Neural crest cell (in vitro differentiated cells): ENCODE data around the gene C1QTNF7. TPM values are rescaled to one million over a fixed set of nuclear protein-coding genes. Genes with fewer than 3 reads are reported as not detected.
A peak's percentile ranks its signal among the peaks of the same experiment; 100 is the strongest.

Experiments
- DNase-seq: peaks from one replicate; pipeline ENCODE4 v3.0.0; 2021; ENCODE audit warnings: low read depth, mixed read lengths, low spot score
- H3K27ac Mint-ChIP-seq: one replicate; pipeline ENCODE4 v1.8.0; 2021; ENCODE audit warnings: mild to moderate bottlenecking, mixed read lengths; ENCODE audit not compliant: unreplicated experiment
- H3K27me3 Mint-ChIP-seq: 2 replicates; pipeline ENCODE4 v1.8.0; 2021; ENCODE audit warnings: low read depth, mild to moderate bottlenecking, mixed read lengths
- H3K36me3 Mint-ChIP-seq: 2 replicates; pipeline ENCODE4 v1.8.0; 2021; ENCODE audit warnings: low read depth, mild to moderate bottlenecking, mixed read lengths
- H3K4me1 Mint-ChIP-seq: 2 replicates; pipeline ENCODE4 v1.8.0; 2021; ENCODE audit warnings: mixed read lengths
- H3K4me3 Mint-ChIP-seq: one replicate; pipeline ENCODE4 v1.8.0; 2021; ENCODE audit warnings: mild to moderate bottlenecking, mixed read lengths
- H3K9me3 Mint-ChIP-seq: 2 replicates; pipeline ENCODE4 v1.8.0; 2021; ENCODE audit warnings: mixed read lengths
- total RNA-seq: library from RNA; stranded (reverse); gene quantifications from 2 replicates; pipeline ENCODE4 v1.2.1, GENCODE V29; 2021
- TF ChIP-seq, protein P1 (sequence below): fragments of 200-600 bp; sonication (generic); conservative IDR thresholded peaks from 2 replicates; pipeline ENCODE4 v1.5.0; 2021; ENCODE audit warnings: antibody characterized with exemption, mild to moderate bottlenecking

Gene C1QTNF7
- total RNA-seq, 1 donor from 2014 or later, result not detected

DNA sequence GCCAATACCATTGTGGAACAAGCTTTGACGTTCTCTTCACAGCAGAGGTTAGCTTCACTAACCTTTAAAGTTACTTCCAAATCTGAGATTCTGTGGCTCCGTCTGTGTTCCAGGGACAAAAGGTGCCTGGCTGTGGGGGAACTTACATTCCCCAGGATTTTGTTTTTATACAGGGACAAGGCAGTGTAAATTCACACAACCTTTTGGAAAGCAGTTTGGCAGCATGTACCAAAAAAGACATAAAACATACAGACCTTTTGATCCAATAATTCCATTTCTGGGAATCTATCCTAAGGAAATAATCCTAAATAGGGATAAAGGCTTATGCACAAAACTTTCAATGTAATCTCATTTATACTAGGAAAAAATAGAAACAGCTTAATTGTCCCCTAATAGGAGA lies 8.9 kb upstream of the C1QTNF7 start:
- Mint-ChIP-seq H3K27ac (no peak overlapping the region), H3K27me3 (no peaks in the 10 kb centered on the region), H3K9me3 (peaks cover 7% of the 10 kb centered on the region), H3K4me1 (peaks cover 30% of the 10 kb centered on the region), H3K4me3 (no peak overlapping the region), H3K36me3 (peaks cover 2% of the 10 kb centered on the region)
- TF ChIP-seq, protein P1, sequence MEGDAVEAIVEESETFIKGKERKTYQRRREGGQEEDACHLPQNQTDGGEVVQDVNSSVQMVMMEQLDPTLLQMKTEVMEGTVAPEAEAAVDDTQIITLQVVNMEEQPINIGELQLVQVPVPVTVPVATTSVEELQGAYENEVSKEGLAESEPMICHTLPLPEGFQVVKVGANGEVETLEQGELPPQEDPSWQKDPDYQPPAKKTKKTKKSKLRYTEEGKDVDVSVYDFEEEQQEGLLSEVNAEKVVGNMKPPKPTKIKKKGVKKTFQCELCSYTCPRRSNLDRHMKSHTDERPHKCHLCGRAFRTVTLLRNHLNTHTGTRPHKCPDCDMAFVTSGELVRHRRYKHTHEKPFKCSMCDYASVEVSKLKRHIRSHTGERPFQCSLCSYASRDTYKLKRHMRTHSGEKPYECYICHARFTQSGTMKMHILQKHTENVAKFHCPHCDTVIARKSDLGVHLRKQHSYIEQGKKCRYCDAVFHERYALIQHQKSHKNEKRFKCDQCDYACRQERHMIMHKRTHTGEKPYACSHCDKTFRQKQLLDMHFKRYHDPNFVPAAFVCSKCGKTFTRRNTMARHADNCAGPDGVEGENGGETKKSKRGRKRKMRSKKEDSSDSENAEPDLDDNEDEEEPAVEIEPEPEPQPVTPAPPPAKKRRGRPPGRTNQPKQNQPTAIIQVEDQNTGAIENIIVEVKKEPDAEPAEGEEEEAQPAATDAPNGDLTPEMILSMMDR, result no peak
- DNase-seq, result no peak

- Mint-ChIP-seq H3K27ac (peak overlapping the region; percentile 69), H3K9me3 (peaks cover 7% of the 10 kb centered on the region), H3K36me3 (peaks cover 2% of the 10 kb centered on the region), H3K4me1 (peaks cover 30% of the 10 kb centered on the region), H3K4me3 (peak overlapping the region; percentile 52), H3K27me3 (no peaks in the 10 kb centered on the region)
- TF ChIP-seq, protein P1, result no peak
- peak; percentile 38 for DNase-seq
Measured at GRCh38 chr4:15420642-15421041, 7.2 kb upstream of the C1QTNF7 start.

DNA sequence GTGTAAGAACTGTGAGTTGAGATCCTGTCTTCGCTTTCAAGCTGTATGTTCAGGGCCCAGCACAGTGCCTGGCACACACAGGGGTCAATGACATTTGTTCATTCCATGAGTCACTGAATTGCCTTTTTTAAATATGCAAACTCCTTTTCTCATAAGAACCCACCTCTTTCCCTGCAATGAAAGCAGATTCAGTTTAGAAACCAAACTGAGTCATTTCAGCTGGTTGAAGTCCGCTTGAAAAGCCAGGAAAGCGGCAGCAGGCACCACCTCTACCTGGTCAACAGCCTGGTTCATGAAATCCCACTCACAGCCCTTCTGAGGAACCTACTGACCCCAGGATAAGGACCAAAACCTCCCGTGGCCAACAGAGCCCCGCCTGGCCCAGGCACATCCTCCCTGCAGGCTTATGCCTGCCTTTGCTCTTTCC lies 4.5 kb upstream of the C1QTNF7 start:
- H3K9me3 Mint-ChIP-seq, result peaks cover 4% of the 10 kb centered on the region
- no peak overlapping the region for H3K4me3 Mint-ChIP-seq
- peaks cover 20% of the 10 kb centered on the region for H3K4me1 Mint-ChIP-seq
- no peaks in the 10 kb centered on the region for H3K27me3 Mint-ChIP-seq
- H3K27ac Mint-ChIP-seq, result no peak overlapping the region
- H3K36me3 Mint-ChIP-seq, result peaks cover 2% of the 10 kb centered on the region
- TF ChIP-seq, protein P1, result no peak
- DNase-seq, result no peak

GRCh38 chr4:15425520-15425919 lies 2.3 kb upstream of the C1QTNF7 start:
- Mint-ChIP-seq H3K36me3 (peaks cover 2% of the 10 kb centered on the region), H3K4me1 (peaks cover 8% of the 10 kb centered on the region), H3K27ac (no peak overlapping the region), H3K4me3 (no peak overlapping the region), H3K9me3 (peaks cover 2% of the 10 kb centered on the region), H3K27me3 (no peaks in the 10 kb centered on the region)
- no peak for DNase-seq
- TF ChIP-seq, protein P1, result no peak

- Mint-ChIP-seq H3K4me1 (no peaks in the 10 kb centered on the region), H3K36me3 (peaks cover 5% of the 10 kb centered on the region), H3K27ac (no peak overlapping the region), H3K9me3 (peaks cover 7% of the 10 kb centered on the region), H3K4me3 (no peak overlapping the region), H3K27me3 (no peaks in the 10 kb centered on the region)
- no peak for DNase-seq
- TF ChIP-seq, protein P1, result no peak
Measured at GRCh38 chr4:15427161-15427560, 672 bp upstream of the C1QTNF7 start.

GRCh38 chr4:15428611-15429010 lies 778 bp downstream of the C1QTNF7 start:
- Mint-ChIP-seq H3K27ac (no peak overlapping the region), H3K9me3 (peaks cover 7% of the 10 kb centered on the region), H3K36me3 (peaks cover 3% of the 10 kb centered on the region), H3K4me3 (no peak overlapping the region), H3K4me1 (no peaks in the 10 kb centered on the region), H3K27me3 (no peaks in the 10 kb centered on the region)
- TF ChIP-seq, protein P1, result no peak
- no peak for DNase-seq
